ENCODE data around the gene SCAND1. TPM values are rescaled to one million over a fixed set of nuclear protein-coding genes. Genes with fewer than 3 reads are reported as not detected.

Gene SCAND1
- 10 to 100 TPM; 53.8 to 56.6 TPM for total RNA-seq

GRCh38 chr20:35954200-35954906, at the start of gene SCAND1:
TSS of gene SCAND1 (minus strand) at chr20:35954502. CDS start at chr20:35954284, 218 bp downstream.

GRCh38 chr20:35967979-35968640, 13.8 kb upstream of the SCAND1 start, which contains the start of gene CNBD2:
TSS of gene CNBD2 (plus strand) at chr20:35968590. CDS start at chr20:35968763, 173 bp downstream.

Other genes with a start within 250 kb of the SCAND1 start
- 100 to 1,000 TPM; 356 to 377 TPM for gene RBM39, start 212.2 kb downstream of the SCAND1 start, total RNA-seq
- 10 to 100 TPM; 49.5 to 51.6 TPM for gene PHF20, start 182.5 kb downstream of the SCAND1 start, total RNA-seq
- 1 to 10 TPM; 4.2 TPM for gene CNBD2, start 14.1 kb upstream of the SCAND1 start, total RNA-seq
- gene EPB41L1, start 200.2 kb upstream of the SCAND1 start, total RNA-seq, result not detected

Measured in activated naive CD4-positive, alpha-beta T cell treated with anti-CD3 and anti-CD28 coated beads, Interleukin-2, amount 10 ng/mL, durations not matched to agents 5 hours and 36 hours (primary cell).